Effector memory CD8-positive, alpha-beta T cell (primary cell): ENCODE measurements around the gene MSI2.
"Not testable (repeated sequence)": the region's sequence is repeated elsewhere in the genome, so short reads cannot be mapped to it uniquely, and the experiment has no call there.

ENCODE experiments used
- ATAC-seq: fragments of 150-1000 bp; cut with Tn5 transposase; replicated peaks from 2 replicates; pipeline ENCODE4 v1.10.0; 2021; ENCODE audit warnings: mild to moderate bottlenecking, moderate library complexity
- DNase-seq, 3 experiments: peaks; one replicate each; pipeline ENCODE4 v3.0.0; 2021
- H3K27ac Mint-ChIP-seq, 2 donors: one replicate each; pipeline ENCODE4 v1.8.0; 2022; ENCODE audit warnings: mild to moderate bottlenecking in 2 of 2, mixed read lengths in 2 of 2, moderate library complexity in 2 of 2
- H3K27me3 Mint-ChIP-seq, 2 donors: one replicate each; pipeline ENCODE4 v1.8.0; 2022; ENCODE audit warnings: mixed read lengths in 2 of 2
- H3K36me3 Mint-ChIP-seq: one replicate; pipeline ENCODE4 v1.8.0; 2022; ENCODE audit warnings: mild to moderate bottlenecking, moderate library complexity, mixed read lengths; ENCODE audit not compliant: insufficient read depth
- H3K4me1 Mint-ChIP-seq, 2 donors: one replicate each; pipeline ENCODE4 v1.8.0; 2022; ENCODE audit warnings: low read depth in 2 of 2, mixed read lengths in 2 of 2
- H3K4me3 Mint-ChIP-seq, 2 donors: one replicate each; pipeline ENCODE4 v1.8.0; 2022; ENCODE audit warnings: mild to moderate bottlenecking in 2 of 2, mixed read lengths in 2 of 2, moderate library complexity in 2 of 2
- H3K9me3 Mint-ChIP-seq, 2 donors: one replicate each; pipeline ENCODE4 v1.8.0; 2022; ENCODE audit warnings: mixed read lengths in 2 of 2

Gene MSI2

DNA sequence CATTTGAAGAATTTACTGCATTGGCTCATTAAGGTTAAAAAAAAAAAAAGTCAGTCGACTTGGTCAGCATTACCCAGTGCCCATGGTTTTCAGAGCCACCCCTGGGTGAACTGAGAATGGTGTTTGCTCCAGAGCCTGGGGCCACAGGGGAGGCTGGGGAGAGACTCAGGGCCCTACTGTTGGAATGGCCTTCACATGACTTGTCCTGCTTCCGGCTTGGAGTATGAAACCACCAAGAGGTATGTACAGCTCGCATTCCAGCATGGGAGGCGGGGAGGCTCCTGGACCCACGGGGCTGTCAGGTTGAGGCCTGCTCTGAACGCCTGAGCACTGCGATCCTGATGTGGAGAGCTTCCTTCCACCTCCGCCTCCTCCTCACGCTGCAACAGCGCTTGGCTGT is 36.8 kb downstream of the MSI2 start:
- Mint-ChIP-seq H3K36me3 (peaks cover 25% of the 10 kb centered on the region), H3K9me3 (no peaks in the 10 kb centered on the region), H3K4me3 (no peak overlapping the region), H3K27me3 (no peaks in the 10 kb centered on the region), H3K4me1 (peaks cover 25 to 53% of the 10 kb centered on the region in 2 donors), H3K27ac (no peak overlapping the region)
- ATAC-seq (no peak), DNase-seq (no peak)

DNA sequence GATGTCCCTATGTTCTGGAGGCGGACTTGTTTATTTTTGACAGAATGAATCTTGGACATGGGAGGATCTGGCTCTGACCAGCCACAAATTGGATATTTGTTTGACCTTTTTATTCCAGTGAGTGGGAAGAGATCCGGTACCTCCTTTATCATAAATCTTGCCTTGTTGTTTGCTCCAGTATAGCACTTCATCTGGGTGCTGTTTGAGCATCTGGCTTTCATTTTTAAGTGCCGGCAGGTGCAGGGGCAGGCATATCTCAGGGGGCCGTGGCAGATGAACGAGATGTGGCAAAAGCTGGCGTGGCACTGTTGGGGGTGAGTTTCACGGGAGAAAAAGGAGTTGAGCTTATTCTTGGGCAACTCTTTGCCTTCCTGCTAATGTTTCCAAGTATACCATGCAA is 37.8 kb downstream of the MSI2 start:
- Mint-ChIP-seq H3K27ac (no peak overlapping the region), H3K4me3 (no peak overlapping the region), H3K36me3 (peaks cover 28% of the 10 kb centered on the region)

DNA sequence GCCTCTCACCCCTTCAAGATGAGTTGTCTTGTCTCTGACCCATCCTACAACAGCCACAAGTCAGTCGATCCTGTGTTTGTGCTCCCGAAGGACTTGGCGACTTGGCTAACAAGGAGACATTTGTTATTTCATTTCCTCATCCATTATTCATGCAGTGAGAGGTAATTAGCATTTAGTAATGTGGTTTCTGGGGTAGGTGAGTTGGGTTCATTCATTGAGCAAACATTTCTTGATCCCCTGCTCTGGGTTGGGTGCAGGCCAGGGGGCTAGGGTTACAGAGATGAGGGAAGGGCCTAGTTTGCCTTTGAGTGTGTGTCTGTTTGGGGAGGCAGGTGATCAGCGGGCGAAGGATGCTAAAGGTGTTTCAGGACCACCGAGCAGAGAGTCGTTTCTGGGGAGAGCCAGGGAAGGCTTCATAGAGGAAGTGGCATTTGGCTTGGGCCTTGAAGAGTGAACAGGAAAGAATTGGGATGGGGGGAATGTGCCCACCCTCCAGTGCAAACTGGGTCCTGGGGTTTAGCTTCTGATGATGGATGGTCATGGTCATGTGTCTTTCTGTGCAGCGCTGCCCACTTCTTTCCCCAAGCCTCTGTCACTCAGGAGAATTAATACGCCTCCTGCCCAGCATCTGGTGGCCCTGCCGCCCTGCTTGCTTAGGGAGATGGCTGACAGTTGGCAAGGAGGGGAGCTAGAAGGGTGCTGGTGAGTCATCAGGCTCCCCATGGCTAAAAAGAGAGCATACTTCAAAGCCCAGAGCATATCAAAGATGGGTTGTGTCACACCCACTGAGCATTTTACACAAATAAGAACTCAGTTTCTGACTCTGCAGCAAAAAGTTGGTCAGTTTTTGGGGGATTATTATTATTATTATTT is 38.5 kb downstream of the MSI2 start:
- peaks cover 14 to 42% of the 10 kb centered on the region in 2 donors for H3K4me1 Mint-ChIP-seq
- H3K9me3 Mint-ChIP-seq, result no peaks in the 10 kb centered on the region
- DNase-seq (no peak), ATAC-seq (peak; percentile 27)
- peak overlapping the region in 1 of 2 donors; percentile 44 for H3K27ac Mint-ChIP-seq
- no peaks in the 10 kb centered on the region for H3K27me3 Mint-ChIP-seq
- no peak overlapping the region for H3K4me3 Mint-ChIP-seq
- H3K36me3 Mint-ChIP-seq, result peaks cover 25% of the 10 kb centered on the region

More for the DNA sequence above, 37.8 kb downstream of the MSI2 start:
- ATAC-seq (no peak), DNase-seq (no peak)
- Mint-ChIP-seq H3K4me1 (peaks cover 19 to 47% of the 10 kb centered on the region in 2 donors), H3K27me3 (no peaks in the 10 kb centered on the region), H3K9me3 (no peaks in the 10 kb centered on the region)

DNA sequence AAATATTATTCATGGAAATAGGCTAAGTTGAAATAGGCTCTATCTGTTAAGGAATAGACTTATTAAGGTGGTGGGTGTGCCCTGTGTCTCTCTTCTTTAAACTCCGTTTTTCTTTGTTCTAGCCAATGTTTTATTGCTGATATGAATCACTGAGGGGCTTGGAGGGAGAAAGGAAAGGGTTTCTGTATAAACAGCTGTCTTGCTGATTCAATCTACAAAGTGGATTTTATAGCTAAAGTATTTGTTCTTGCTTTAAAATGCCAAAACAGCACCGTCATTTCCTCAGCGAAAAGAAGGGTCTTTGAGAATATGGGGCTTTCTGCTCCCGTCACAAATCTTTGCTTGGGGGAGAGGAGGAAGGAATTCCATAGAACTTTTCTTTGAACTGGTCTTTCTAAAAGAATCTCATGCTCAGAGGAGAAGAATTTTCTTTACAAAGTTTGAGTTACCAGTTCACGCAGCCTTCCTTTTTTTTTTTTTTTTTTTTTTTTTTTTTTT is 39.3 kb downstream of the MSI2 start:
- no peaks in the 10 kb centered on the region for H3K9me3 Mint-ChIP-seq
- no peaks in the 10 kb centered on the region for H3K27me3 Mint-ChIP-seq
- DNase-seq, result no peak
- H3K4me1 Mint-ChIP-seq, result peaks cover 15 to 42% of the 10 kb centered on the region in 2 donors
- H3K4me3 Mint-ChIP-seq, result no peak overlapping the region
- peaks cover 28% of the 10 kb centered on the region for H3K36me3 Mint-ChIP-seq
- no peak overlapping the region for H3K27ac Mint-ChIP-seq
- ATAC-seq, result no peak

DNA sequence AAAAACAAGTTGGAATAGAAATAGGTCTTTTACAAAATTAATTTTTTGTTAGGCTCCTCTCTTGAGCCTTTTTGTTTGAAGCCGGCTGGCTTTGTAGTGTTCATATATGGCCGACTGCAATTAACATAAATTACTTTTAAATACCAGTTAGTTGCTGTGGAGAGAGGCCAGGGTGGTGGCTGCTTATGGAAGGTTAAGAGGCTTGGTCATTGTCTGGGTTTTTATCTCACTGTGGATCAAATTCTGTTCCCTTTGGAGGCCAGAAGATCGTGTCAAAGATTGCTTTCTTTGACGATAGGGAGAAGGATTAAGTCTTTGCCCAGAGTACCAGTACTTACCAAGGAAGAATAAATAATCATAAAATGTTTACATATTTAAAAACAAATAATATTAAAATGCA is 39.9 kb downstream of the MSI2 start:
- no peaks in the 10 kb centered on the region for H3K9me3 Mint-ChIP-seq
- H3K36me3 Mint-ChIP-seq, result peaks cover 28% of the 10 kb centered on the region
- peaks cover 19 to 42% of the 10 kb centered on the region in 2 donors for H3K4me1 Mint-ChIP-seq
- ATAC-seq, result no peak
- DNase-seq, result no peak
- H3K27ac Mint-ChIP-seq, result no peak overlapping the region
- H3K4me3 Mint-ChIP-seq, result no peak overlapping the region
- H3K27me3 Mint-ChIP-seq, result no peaks in the 10 kb centered on the region

DNA sequence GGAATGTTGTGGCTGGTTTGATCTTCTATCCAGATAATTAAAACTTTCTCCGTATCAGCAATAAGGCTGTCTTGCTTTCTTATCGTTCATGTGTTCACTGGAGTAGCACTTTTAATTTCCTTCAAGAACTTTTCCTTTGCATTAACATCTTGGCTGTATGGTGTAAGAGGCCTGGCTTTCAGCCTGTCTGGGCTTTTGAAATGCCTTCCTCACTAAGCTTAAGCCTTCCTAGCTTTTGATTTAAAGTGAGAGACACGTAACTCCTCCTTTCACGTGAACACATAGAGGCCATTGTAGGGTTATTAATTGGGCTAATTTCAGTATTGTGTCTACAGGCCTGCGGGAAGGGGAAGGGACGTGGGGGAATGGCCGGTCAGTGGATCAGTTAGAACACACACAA is 42.9 kb downstream of the MSI2 start:
- DNase-seq, result no peak
- no peak for ATAC-seq
- no peak overlapping the region for H3K4me3 Mint-ChIP-seq
- no peak overlapping the region for H3K27ac Mint-ChIP-seq
- H3K4me1 Mint-ChIP-seq, result peaks cover 18 to 39% of the 10 kb centered on the region in 2 donors
- no peaks in the 10 kb centered on the region for H3K27me3 Mint-ChIP-seq
- no peaks in the 10 kb centered on the region for H3K9me3 Mint-ChIP-seq
- H3K36me3 Mint-ChIP-seq, result peaks cover 23% of the 10 kb centered on the region

DNA sequence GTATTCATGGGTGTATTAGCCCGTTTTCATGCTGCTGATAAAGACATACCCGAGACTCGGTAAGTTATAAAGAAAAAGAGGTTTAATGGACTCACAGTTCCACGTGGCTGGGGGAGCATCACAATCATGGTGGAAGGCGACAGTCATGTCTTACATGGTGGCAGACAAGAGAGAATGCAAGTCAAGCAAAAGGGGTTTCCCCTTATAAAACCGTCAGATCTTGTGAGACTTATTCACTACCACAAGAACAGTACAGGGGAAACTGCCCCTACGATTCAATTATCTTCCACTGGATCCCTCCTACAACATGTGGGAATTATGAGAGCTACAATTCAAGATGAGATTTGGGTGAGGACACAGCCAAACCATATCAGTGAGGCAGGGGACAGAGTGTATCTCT is 44.3 kb downstream of the MSI2 start:
- Mint-ChIP-seq H3K36me3 (peaks cover 22% of the 10 kb centered on the region), H3K4me1 (peaks cover 14 to 32% of the 10 kb centered on the region in 2 donors)
- not testable (repeated sequence) for H3K9me3 Mint-ChIP-seq, H3K4me3 Mint-ChIP-seq, ATAC-seq, DNase-seq, H3K27me3 Mint-ChIP-seq, H3K27ac Mint-ChIP-seq

DNA sequence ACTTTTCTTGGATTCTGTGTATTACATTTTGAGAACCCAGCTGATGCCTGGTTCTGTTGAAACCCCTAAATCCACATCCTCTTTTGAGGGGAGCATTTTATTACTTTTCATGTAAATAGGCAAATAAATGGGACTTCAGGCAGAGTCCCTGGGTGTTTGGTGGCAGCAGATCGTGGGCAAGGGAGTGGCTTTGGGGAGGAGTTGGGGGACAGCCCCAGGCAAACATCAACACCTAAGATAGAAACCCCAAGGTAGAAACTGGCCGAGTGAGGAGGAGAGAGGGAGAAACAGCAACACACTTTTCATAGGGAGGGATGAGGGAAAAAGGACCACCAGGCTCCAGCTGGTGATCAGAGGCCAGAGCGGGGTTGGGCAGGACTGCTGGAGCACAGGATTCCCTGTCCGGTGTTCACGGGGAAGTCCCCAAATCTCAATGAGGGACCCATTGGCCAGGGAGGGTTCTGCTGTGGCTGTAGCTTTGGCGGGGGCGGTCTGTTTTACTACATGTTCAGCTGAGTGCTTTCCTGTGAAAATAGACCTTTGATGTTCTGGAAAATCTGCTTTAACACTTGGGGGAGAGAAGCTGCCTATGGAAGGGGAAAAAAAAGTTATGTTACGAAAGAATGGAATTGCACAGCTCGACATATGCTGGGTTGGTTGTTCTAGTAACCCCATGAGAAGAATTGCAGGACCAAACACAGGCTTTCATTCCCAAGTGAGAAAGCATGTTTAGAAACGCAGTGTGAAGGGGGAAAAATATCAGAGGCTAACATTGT is 46.6 kb downstream of the MSI2 start:
- H3K27ac Mint-ChIP-seq, result peak overlapping the region; percentile 71 to 89
- H3K4me1 Mint-ChIP-seq, result peaks cover 20 to 25% of the 10 kb centered on the region in 2 donors
- no peak for ATAC-seq
- no peaks in the 10 kb centered on the region for H3K9me3 Mint-ChIP-seq
- no peak overlapping the region for H3K4me3 Mint-ChIP-seq
- no peak for DNase-seq
- peaks cover 21% of the 10 kb centered on the region for H3K36me3 Mint-ChIP-seq
- no peaks in the 10 kb centered on the region for H3K27me3 Mint-ChIP-seq

DNA sequence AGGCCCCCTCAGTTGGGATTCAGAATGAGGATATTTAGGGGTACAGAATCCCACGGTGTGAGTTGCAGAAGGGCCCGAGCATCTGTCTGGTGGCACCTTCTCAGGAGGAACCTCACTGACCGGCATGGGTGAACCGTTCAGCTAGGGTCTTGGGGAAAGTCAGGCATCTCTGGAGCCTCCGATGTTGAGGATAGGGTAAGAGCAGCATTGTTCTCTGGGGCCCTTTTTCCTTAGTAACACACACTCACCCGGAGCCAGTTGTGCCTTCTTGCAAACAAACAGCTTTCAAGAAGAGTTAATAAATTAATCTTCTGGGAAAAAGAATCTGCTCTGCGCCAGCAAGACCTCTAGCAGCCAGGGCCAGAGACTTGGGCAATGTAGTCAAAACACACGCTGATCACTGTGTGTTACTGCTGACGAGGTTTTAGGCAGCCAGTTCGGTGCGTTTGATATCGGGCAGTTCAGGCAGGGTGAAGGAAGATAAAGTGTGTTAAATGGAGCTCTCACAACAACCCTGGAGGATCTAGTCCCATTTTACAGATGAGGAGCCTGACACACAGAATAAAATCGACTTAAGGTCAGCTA is 48.9 kb downstream of the MSI2 start:
- Mint-ChIP-seq H3K27ac (peak overlapping the region in 1 of 2 donors; percentile 38), H3K9me3 (no peaks in the 10 kb centered on the region), H3K4me1 (peaks cover 29 to 32% of the 10 kb centered on the region in 2 donors), H3K36me3 (peaks cover 15% of the 10 kb centered on the region), H3K27me3 (no peaks in the 10 kb centered on the region), H3K4me3 (no peak overlapping the region)
- DNase-seq (no peak), ATAC-seq (no peak)

DNA sequence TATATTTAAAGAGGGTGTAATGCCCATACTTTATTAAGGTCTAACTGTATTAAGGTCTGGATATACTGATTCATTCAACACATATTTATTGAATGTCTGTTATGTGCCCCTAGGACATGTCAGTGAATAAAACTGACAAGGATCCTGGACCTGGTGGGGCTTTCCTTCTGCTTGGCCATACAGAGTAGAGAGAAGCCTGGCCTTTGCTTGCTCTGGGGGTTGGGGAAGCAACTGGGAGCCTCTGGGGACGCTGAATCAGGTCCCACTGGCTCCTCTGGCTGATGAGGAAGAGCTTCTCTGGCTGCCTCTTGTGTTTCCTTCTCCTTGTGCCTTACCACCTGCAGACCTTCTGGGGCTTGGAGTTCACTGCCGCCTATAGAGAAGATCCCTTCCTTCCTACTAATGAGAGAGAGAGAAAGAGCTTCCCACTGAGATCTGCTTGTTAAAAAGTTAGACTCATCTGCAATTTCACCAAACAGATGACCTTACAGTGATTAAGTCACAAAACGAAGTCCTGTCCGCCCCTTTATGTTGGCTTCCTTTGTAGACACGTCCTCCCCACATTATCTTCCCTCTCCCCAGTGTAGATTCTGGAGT is 49.7 kb downstream of the MSI2 start:
- Mint-ChIP-seq H3K27me3 (no peaks in the 10 kb centered on the region), H3K4me3 (no peak overlapping the region), H3K27ac (peak overlapping the region; percentile 19 to 26), H3K4me1 (peaks cover 24 to 32% of the 10 kb centered on the region in 2 donors), H3K36me3 (peaks cover 9% of the 10 kb centered on the region), H3K9me3 (no peaks in the 10 kb centered on the region)
- no peak for DNase-seq
- ATAC-seq, result no peak

DNA sequence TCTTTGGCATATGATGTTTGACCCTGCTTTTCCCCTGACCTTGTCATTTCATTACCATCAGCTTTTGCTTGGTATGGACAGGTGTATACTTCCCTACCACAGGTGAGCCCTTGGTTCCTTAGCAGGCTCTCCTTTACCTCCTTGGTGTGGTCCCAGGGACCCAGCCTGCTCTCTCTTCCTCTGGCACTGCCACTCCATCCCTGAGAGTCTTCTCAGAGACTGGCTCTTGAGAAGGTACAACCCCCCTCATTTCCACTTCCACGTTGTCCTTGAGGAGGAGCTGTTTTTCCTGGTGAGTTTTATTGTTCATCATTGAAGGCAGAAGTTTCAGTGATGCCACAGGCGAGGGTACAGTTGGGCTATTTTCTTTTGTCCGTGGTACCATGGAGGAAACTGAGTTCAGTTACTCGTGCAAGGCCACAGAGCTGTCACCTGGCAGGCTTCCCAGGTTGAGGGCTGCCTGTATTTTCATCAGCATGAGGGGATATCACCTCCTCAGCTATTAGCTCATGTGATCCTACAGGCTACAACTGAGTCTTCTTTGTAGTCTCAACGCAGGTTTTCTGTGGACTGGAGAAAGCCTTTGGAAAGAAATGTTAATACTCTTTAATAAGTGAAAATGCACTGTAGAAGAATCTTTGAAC is 52.3 kb downstream of the MSI2 start:
- no peak overlapping the region for H3K4me3 Mint-ChIP-seq
- peaks cover 20% of the 10 kb centered on the region in 2 donors for H3K4me1 Mint-ChIP-seq
- no peaks in the 10 kb centered on the region for H3K9me3 Mint-ChIP-seq
- H3K27me3 Mint-ChIP-seq, result no peaks in the 10 kb centered on the region
- H3K36me3 Mint-ChIP-seq, result no peaks in the 10 kb centered on the region
- peak overlapping the region in 1 of 2 donors; percentile 7 for H3K27ac Mint-ChIP-seq
- no peak for DNase-seq
- ATAC-seq, result no peak

DNA sequence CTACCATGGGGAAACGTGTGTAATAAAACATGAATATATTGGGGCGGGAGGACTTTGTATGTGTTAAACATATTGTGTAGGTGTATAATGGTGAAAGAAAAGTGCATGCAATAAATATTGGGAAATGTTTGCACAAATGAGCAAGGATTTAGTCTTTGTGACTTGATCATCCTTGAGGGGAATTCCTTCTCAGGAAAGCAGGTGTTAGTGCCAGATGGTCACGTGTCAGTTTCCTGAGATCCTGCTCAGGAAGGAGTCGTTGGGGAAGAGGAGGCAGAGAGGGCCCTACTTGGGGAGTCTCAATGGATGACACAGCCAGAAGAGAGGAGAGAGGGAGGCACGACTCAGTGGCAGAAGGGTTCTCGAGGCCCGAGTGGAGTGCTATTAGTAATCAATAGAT is 53.2 kb downstream of the MSI2 start:
- no peaks in the 10 kb centered on the region for H3K9me3 Mint-ChIP-seq
- peak overlapping the region in 1 of 2 donors; percentile 7 for H3K27ac Mint-ChIP-seq
- no peaks in the 10 kb centered on the region for H3K36me3 Mint-ChIP-seq
- H3K27me3 Mint-ChIP-seq, result no peaks in the 10 kb centered on the region
- no peak overlapping the region for H3K4me3 Mint-ChIP-seq
- no peak for DNase-seq
- ATAC-seq, result no peak
- peaks cover 20 to 23% of the 10 kb centered on the region in 2 donors for H3K4me1 Mint-ChIP-seq
